EH (cell line): Measurements from ENCODE around the gene SLC7A7.
A peak's percentile ranks its signal among the peaks of the same experiment; 100 is the strongest.
"Not testable (repeated sequence)": the region's sequence is repeated elsewhere in the genome, so short reads cannot be mapped to it uniquely, and the experiment has no call there.

Experiments
- DNase-seq: peaks from one replicate; pipeline ENCODE4 v3.0.0-alpha.2; 2015; ENCODE audit warnings: low read depth

Gene SLC7A7

DNA sequence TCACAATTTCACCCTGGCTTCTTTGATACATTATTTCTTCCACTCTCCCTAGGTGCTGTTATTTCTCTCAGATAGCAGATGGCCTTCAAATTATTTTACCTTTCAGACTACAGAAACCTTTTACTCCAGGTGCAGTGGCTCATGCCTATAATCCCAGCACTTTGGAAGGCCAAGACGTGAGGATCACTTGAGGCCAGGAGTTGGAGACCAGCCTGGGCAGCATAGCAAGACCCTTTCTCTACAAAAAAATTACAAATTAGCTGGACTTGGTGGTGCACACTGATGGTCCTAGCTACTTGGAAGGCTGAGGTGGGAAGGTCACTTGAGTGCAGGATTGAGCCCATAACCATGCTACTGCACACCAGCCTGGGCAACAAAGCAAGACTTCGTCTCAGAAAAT lies 23.1 kb downstream of the SLC7A7 start:
- no peak for DNase-seq

DNA sequence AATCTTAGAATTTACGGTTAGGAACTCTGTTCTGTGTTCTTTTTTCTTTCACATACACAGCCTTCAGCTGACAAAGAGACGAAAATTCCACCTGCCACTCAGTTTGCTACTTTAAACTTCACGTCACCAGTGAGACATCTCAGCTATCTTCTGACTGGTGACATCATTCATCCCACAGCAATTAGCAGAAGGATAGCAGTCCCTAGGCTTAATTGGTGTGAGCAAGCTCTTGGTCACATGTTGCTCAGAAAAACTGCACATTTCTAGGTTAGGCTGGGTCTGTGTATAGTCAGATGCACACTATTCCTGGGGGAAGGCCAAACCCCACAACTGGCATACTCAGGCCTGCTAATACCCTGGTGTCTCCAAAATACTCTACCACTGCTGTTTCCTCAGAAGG lies 23.9 kb downstream of the SLC7A7 start:
- DNase-seq, result peak; percentile 81

DNA sequence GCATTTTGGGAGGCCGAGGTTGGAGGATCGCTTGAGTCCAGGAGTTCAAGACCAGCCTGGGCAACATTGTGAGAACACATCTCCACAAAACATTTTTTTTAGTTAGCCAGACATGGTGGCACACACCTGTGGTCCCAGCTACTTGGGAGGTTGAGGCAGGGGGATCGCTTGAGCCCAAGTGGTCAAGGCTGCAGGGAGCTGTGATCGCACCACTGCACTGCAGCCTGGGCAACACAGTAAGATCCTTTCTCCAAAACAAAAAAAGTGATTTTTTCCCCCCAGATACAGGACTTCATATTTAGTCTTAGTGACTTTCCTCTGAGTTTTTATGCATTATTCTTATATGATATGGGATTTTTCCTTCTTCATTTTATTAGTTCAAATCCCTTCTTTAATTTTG lies 28.6 kb downstream of the SLC7A7 start:
- DNase-seq, result no peak

DNA sequence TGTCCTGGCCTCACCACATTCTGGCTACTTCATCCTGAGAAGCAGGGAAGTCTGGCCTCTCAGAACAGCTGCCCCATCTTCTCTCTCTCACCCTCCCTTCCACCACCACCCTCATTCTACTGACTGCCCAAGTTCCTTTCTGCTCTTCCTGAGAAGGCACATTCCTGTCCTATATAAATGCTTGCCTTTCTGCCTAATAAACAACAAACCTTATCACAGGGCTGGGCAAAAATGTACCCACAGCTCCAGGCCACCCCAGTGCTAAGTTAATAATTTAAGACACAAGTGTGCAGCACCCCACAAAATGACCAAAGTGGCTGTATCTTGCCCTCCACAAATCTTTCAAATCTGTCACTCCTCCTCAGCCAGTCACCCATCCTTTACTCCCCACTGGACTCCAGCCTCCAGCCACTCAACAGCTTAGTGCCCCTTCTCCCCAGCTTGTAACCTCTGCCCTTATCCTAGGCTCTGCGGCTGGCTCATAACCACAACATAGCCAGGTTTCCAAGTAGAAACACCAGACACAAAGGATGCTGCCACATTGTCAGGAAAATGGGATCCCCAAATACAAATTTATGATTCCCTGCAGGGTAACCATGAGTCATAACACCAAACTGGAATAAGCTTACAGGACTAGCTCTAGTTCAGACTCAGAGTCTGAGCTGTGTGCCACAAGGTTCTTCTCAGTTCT lies 33.8 kb downstream of the SLC7A7 start:
- DNase-seq, result peak; percentile 49

DNA sequence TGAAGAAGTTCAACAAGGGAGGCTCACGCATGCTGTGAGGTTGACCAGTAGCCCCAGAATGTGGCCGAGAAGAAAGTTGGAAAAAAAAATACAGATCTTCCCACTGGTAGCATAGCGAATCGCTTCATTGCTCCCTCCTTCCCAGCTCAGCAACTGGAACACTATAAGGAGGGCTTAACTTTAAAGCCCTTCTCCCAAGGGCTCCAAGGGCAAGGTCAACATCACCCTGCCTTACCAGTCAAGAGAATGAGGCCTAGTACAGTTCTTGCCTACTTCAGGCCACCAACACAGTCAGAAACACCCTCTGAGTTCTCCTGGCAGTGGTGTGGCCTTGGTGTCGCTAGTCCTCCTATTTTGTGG lies 34.3 kb downstream of the SLC7A7 start:
- no peak for DNase-seq

DNA sequence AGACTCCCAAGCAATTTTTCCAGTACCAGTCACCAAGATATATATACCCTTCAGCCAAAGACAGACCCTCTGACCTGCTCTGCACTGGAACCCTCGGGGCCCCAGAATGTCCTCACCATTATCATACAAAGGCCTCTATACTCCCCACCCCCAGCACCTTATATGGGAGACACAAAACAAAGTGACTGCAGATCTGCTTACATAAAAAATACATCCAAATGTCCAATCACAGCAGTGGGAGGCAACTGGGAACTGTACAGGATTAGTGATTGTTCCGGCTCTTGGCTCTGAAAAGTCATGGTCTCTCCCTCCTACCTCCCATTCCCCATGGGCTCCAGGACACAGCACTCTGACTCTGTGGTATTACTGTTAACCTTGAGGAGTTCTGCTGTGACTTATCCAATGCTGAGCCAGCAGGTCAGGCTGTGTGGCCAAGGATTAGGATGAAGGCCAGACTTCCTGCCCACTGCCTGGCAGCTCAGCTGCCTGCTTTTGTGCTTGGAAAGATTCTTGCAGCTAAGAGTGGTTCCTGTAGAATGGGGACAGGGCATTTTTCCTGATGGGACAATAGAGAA lies 35.0 kb downstream of the SLC7A7 start:
- DNase-seq, result no peak

DNA sequence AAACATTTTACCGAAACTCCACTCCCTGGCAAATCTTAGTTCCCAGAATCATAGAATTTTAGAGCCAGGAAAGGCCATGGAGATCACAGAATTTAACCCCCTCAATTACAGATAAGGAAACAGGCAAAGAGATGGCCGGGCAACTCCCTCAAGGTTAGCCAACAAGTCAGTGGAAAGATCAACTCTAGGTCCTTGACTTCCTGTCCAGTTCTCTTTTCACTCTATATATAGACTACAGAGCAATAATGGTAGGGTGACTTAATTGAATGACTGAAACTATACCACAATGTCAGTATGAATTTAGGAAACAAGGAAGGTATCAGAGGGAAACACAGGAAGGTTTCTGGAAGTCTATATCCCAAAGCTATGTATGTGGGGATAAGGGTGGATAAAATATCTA lies 37.2 kb downstream of the SLC7A7 start:
- no peak for DNase-seq

DNA sequence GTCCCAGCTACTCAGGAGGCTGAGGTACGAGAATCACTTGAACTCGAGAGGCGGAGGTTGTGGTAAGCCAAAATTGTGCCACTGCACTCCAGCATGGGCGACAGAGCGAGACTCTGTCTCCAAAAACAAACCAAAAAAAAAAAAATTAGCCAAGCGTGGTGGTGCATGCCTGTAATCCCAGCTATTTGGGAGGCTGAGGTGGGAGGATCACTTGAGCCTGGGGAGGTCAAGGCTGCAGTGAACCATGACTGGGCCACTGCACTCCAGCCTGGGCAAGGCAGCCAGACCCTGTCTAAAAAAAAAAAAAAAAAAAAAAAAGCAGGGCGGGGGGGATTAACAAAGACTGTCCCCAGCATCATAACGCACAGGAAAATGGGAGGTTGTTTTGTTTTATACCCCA lies 38.4 kb downstream of the SLC7A7 start:
- DNase-seq, result not testable (repeated sequence)

DNA sequence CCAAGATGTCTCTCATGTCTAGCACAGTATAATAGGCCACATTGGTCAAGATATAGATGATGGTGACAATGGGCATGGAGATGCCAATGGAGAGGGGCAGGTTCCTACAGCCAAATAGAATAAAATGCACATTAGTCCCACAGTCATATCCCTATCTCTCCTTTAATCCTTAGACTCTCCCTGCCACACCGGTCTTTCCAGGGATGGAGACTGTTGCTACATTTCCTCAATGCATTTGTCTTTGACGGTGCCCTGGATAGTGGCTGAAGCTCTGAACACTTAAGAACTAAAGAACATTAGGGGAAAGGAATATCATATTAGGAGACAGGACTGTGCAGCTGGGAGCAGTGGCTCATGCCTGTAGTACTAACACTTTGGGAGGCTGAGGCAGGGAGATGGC lies 39.0 kb downstream of the SLC7A7 start:
- DNase-seq, result no peak

DNA sequence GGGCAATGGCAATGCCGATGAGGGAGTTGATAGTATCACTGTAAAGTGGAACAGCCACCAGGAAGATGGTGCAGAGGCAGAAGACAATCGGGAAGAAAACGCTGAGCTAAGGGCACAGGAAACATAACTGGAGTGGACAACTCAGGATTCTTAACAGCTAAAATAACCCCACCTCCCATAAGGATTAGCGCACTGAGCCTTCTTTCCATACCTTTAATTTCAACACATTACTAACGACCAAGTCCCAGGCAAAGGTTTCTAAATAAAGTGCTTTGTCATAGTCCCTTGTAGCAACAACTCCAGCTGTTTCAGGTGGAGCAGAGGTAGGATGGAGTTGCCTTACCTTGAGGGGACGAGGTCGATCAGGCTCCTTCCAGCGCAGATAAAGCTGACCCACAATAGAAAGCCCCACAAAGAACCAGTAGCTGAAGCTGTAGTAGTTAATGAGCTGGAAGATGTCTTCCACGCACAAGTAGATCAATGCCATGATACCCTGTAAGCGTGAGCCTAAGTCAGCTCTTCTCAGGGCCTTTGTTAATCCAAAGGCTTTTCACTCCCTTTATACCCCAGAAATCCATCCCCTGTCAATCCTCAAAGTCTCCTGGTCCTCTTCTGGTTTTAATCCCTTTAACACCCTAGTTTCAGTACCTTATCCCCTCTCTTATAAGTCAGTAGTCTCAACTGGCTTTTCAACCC lies 41.1 kb downstream of the SLC7A7 start:
- no peak for DNase-seq

DNA sequence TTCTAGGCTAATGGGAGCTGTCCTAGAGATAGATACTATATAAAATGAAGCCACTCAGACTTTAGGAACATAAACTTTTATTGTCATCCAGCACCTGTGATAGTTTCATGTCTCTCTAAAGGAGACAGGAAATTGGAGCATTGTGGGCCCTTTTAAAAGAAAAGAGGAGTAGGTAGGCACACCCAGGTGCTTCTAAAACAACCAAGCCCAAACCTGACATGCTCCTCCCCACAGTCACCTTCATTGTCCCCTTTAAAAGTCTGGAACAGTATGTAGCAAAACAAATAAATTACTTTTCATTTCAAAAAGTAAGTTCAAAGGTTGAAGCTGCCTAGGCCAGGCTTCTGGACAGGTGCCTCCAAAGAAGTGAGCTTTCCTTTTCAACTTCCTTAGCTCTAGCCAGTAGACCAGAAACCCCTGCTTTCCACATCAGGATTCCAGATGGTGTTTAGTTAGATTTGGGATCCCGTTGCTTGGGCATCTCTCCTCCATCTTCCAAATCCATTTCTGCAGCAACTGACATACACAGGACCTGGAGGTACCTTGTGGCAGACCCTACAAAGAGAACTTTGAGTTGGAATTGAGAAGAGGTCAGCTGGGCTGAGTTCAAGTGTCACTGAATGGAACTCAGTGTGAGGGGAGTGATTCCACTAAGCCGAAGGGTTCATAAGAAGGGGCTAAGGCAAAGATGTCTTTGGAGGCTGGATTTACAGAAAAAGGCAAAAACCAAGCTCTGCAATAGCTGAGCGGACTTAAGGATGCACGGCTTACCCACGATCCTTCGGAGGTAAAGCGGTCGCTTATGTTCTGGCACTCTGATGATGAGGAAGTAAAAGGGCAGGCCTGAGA lies 41.8 kb downstream of the SLC7A7 start:
- no peak for DNase-seq

DNA sequence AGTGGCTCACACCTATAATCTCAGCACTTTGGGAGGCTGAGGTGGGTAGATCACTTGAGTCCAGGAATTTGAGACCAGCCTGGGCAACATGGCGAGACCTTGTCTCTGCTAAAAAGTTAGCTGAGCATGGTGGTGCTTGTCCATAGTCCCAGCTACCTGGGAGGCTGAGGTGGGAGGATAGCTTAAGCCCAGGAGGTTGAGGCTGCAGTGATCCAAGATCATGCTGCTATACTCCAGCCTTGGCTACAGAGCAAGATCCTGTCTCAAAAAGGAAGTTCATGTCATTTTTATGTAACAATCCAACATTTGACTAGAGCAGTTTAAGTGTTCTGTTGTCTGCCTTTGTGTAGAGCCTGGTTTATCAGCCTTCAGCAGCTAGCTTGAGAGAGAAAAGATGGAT lies 42.5 kb downstream of the SLC7A7 start:
- DNase-seq, result no peak

DNA sequence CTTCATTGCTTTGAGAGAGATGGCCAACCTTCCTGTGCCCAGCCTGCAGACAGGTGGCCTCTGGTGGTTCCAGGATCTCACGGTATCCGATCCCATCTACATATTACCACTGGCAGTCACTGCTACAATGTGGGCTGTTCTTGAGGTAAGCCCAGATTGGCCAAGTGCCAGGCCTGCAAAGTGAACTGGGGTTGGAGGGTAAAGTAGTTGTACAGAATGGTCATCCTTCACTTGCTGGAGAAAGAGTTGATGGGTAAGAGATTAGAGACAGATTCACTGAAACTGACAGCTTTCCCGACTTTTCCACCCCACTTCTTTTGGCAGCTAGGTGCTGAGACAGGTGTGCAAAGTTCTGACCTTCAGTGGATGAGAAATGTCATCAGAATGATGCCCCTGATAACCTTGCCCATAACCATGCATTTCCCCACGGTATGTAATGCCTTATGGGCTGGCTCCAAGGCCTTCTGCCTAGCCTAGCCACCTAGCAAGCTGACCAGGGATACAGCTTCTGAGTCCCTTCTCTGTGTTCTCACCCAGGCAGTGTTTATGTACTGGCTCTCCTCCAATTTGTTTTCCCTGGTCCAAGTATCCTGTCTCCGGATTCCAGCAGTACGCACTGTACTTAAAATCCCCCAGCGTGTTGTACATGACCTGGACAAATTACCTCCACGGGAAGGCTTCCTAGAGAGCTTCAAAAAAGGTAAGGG lies 44.6 kb downstream of the SLC7A7 start:
- no peak for DNase-seq

DNA sequence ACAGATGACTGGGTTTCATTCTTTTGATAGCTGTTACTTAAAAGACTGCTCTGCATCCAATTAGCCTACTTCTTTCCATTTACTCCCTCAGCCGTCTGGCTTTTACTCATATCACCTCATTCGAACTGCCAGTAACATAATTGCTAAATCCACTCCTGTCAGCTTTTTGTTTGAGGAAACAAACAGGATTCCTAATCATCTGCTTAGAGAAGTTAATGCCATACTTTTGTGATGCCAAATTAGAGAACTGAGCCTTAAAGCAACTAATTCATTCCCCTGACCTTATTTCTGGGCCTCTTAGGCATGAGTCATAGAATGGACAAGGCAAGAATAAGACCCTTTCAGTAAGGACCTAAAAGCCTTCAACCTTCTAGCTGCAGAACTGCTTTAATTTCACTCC lies 45.9 kb downstream of the SLC7A7 start:
- no peak for DNase-seq

DNA sequence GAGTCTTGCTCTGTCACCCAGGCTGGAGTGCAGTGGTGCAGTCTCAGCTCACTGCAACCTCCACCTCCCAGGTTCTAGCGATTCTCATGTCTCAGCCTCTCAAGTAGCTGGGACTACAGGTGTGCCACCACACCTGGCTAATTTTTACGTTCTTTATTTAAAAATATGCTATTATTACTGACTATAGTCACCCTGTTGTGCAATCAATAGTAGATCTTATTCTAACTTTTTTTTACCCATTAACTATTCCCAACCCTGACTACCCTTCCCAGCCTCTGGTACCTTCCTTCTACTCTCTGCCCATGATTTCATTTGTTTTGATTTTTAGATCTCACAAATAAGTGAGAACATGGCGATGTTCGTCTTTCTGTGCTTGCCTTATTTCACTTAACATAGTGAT lies 46.3 kb downstream of the SLC7A7 start:
- no peak for DNase-seq

DNA sequence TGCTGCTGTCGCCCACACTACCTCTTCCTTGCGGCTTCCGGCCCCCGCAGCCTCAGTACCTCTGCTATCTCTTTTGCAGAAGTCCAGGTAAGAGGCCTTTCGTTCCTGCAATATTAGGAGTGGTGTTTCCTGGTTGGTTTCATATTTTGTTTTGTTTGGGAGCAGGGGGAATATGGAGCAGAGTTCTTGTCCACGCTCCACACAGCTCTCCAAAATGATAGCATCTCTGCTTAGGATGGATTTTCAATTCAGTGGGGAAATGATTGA lies 48.0 kb downstream of the SLC7A7 start:
- no peak for DNase-seq

DNA sequence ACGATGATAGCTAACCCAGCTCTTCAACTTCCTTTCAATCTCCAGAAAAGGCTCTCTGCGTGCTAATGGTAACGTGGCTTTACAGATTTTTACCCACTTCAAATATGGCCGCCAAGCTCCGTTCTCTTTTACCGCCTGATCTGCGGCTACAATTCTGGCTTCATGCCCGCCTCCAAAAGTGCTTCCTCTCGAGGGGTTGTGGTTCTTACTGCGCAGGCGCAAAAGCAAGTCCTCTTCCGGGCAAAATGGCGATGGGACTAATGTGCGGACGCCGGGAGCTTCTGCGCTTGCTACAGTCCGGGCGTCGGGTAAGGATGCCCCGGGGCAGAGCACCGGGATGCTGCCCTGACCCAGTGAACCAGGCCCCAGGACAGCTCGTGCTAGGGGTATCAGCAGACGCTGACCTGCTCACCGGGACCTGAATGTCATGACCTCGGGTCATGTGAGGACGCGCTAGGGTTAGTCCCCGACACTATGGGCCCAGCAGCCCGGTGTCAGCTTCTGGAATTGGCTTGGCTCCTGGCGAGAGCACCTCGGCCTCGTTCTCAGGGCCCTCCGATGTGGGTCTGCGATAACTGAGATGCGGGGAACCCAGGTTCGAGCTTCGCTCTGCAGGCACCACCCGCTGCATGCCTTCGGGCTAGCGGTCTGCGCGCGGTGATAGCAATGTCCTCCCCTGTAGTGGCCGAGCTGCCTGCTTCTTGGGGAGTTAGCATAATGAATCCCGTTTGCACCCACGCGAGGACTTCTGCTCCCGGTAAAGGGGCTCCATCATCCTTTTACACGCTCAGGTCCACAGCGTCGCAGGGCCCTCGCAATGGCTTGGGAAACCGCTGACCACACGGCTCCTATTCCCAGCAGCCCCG lies 48.5 kb downstream of the SLC7A7 start, which contains the start of gene OXA1L:
Gene OXA1L, plus strand, starts transcription at position 232 of the 866 bp plus-strand sequence. Its CDS starts 14 bp downstream, at position 246.
- peak; percentile 99 for DNase-seq

DNA sequence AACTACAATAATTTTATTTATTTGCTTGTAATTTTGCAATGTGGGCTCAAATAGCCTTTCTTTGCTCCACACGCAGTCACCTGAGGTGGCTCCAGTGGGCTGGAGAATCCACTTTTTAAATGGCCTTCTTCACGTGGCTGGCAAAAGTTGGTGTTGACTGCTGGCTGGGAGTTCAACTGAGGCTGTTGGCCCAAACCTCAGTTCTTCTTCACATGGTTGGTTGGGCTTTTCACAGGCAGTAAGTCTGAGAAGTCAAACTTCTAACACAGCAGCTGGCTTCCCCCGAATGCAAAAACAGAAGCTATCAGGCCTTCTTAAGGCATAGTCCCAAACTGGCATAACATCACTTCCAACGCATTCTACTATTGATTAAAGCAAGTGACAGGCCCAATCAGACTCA lies 50.9 kb downstream of the SLC7A7 start:
- no peak for DNase-seq

DNA sequence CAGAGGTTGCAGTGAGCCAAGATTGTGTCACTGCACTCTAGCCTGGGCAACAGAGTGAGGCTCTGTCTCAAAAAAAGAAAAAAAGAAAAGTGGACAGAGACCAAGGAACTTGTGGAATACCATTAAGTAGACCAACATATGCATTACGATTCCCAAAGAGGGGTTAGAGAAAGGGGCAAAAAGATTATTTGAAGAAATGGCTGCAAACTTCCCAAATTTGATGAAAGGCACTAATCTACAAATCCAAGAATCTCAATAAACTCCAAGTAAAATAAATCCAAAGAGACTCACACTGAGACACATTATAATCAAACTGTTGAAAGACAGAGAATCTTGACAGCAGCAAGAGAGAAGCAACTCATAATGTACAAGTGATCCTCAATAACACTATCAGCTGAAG lies 53.5 kb downstream of the SLC7A7 start:
- DNase-seq, result no peak

DNA sequence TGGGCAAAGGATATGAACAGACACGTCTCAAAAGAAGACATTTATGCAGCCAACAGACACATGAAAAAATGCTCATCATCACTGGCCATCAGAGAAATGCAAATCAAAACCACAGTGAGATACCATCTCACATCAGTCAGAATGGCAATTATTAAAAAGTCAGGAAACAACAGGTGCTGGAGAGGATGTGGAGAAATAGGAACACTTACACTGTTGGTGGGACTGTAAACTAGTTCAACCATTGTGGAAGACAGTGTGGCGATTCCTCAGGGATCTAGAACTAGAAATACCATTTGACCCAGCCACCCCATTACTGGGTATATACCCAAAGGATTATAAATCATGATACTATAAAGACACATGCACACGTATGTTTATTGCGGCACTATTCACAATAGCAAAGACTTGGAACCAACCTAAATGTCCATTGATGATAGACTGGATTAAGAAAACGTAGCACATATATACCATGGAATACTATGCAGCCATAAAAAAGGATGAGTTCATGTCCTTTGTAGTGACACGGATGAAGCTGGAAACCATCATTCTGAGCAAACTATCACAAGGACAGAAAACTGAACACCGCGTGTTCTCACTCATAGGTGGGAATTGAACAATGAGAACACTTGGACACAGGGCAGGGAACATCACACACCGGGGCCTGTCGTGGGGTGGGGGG lies 57.1 kb downstream of the SLC7A7 start:
- not testable (repeated sequence) for DNase-seq

DNA sequence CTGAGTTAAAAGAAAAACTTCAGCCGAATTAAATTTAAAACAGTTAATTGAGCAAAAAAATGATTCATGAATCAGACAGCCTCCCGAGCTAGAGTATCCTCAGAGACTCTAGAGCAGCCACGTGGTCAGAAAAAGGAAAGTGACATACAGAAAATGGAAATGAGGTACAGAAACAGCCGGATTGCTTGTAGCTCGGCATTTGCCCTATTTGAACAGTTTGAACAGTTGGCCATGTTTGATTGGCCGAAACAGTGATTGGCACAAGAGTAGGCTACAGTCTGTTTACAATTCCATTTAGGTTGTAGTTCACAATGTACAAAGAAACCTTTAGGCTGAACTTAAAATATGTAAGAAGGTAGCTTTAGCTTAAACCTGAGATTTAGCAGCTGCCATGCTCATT lies 61.6 kb downstream of the SLC7A7 start:
- DNase-seq, result no peak
